C4-2B (cell line): ENCODE results near the gene STRN3.

Experiments used
- ZFX ChIP-seq: fragments of 450-650 bp; IDR thresholded peaks from 2 replicates; pipeline ENCODE4 v1.6.1; 2017
- TF ChIP-seq, protein P1 (sequence below): fragments of 450-650 bp; conservative IDR thresholded peaks from 2 replicates; pipeline ENCODE4 v1.5.1; 2017; ENCODE audit warnings: mild to moderate bottlenecking

DNA sequence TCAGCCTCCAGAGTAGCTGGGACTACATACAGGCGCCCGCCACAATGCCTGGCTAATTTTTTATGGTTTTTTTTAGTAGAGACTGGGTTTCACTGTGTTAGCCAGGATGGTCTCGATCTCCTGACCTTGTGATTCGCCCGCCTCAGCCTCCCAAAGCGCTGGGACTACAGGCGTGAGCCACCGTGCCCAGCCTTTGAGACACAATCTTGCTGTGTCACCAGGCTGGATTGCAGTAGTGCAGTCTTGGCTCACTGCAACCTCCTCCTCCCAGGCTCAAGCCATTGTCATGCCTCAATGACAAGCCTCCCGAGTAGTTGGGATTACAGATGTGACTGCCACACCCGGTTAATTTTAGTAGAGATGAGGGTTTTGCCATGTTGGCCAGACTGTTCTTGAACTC, 21.3 kb upstream of the STRN3 start:
- TF ChIP-seq, protein P1, sequence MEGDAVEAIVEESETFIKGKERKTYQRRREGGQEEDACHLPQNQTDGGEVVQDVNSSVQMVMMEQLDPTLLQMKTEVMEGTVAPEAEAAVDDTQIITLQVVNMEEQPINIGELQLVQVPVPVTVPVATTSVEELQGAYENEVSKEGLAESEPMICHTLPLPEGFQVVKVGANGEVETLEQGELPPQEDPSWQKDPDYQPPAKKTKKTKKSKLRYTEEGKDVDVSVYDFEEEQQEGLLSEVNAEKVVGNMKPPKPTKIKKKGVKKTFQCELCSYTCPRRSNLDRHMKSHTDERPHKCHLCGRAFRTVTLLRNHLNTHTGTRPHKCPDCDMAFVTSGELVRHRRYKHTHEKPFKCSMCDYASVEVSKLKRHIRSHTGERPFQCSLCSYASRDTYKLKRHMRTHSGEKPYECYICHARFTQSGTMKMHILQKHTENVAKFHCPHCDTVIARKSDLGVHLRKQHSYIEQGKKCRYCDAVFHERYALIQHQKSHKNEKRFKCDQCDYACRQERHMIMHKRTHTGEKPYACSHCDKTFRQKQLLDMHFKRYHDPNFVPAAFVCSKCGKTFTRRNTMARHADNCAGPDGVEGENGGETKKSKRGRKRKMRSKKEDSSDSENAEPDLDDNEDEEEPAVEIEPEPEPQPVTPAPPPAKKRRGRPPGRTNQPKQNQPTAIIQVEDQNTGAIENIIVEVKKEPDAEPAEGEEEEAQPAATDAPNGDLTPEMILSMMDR = no peak
- TF ChIP-seq ZFX = no peak
